HepG2 (cell line): Measurements from ENCODE around the gene MINDY1. TPM values are rescaled to one million over a fixed set of nuclear protein-coding genes. Genes with fewer than 3 reads are reported as not detected.

Experiments
- BHLHE40 ChIP-seq: IDR thresholded peaks from 2 replicates; pipeline ENCODE4 v1.6.1; 2011; ENCODE audit warnings: low read length, improper control_type of control experiment
- ELF3 ChIP-seq: IDR thresholded peaks from 2 replicates; pipeline ENCODE4 v1.6.1; 2016; ENCODE audit warnings: missing genetic modification reagents, missing compliant biosample characterization
- GPN1 ChIP-seq: sonication (generic); formaldehyde crosslinking; IDR thresholded peaks from 2 replicates; pipeline ENCODE4 v1.5.1; 2020; ENCODE audit warnings: missing genetic modification reagents, borderline replicate concordance
- HOXA3 ChIP-seq: sonication (generic); formaldehyde crosslinking; IDR thresholded peaks from 2 replicates; pipeline ENCODE4 v1.5.0; 2020; ENCODE audit warnings: missing genetic modification reagents
- IKZF5 ChIP-seq: IDR thresholded peaks from 2 replicates; pipeline ENCODE4 v1.6.1; 2018; ENCODE audit warnings: missing genetic modification reagents, mild to moderate bottlenecking, missing compliant biosample characterization
- KLF16 ChIP-seq, 2 experiments: sonication (generic) in 1 of 2; formaldehyde crosslinking in 1 of 2; IDR thresholded peaks; 2 replicates each; pipeline versions ENCODE4 v1.6.1 to v1.8.0; 2016 to 2023; ENCODE audit warnings: missing genetic modification reagents in 2 of 2, missing compliant biosample characterization in 1 of 2
- KLF6 ChIP-seq: IDR thresholded peaks from 2 replicates; pipeline ENCODE4 v1.8.0; 2016; ENCODE audit warnings: missing biosample characterization, missing genetic modification reagents
- LCORL ChIP-seq, 2 experiments: fragments of 450-650 bp in 1 of 2; sonication (generic) in 1 of 2; formaldehyde crosslinking in 1 of 2; IDR thresholded peaks; 2 replicates each; pipeline versions ENCODE4 v1.5.0 to v1.6.1; 2017 to 2020; ENCODE audit warnings: antibody characterized with exemption in 1 of 2, missing genetic modification reagents in 1 of 2
- NCOA5 ChIP-seq: sonication (generic); formaldehyde crosslinking; IDR thresholded peaks from 2 replicates; pipeline ENCODE4 v1.4.0; 2020; ENCODE audit warnings: missing genetic modification reagents
- REST ChIP-seq, 2 experiments: IDR thresholded peaks; 2 replicates each; pipeline ENCODE4 v1.6.1; 2011 to 2012; ENCODE audit warnings: low read length in 2 of 2, borderline replicate concordance in 1 of 2, low read depth in 1 of 2, mild to moderate bottlenecking in 1 of 2, moderate library complexity in 1 of 2
- SNAPC2 ChIP-seq: sonication (generic); formaldehyde crosslinking; IDR thresholded peaks from 2 replicates; pipeline ENCODE4 v1.8.1; 2022; ENCODE audit warnings: mild to moderate bottlenecking, missing genetic modification reagents
- SPEN ChIP-seq: sonication (generic); formaldehyde crosslinking; IDR thresholded peaks from 2 replicates; pipeline ENCODE4 v1.5.1; 2020; ENCODE audit warnings: low read depth, mild to moderate bottlenecking, missing genetic modification reagents
- SRF ChIP-seq: IDR thresholded peaks from 2 replicates; pipeline ENCODE4 v1.6.1; 2011; ENCODE audit warnings: mild to moderate bottlenecking, low read depth, low read length, moderate library complexity
- TARDBP ChIP-seq: sonication (generic); formaldehyde crosslinking; IDR thresholded peaks from 2 replicates; pipeline ENCODE4 v1.8.0; 2022; ENCODE audit warnings: mild to moderate bottlenecking, missing genetic modification reagents
- ZNF563 ChIP-seq: sonication (generic); formaldehyde crosslinking; IDR thresholded peaks from 2 replicates; pipeline ENCODE4 v1.8.0; 2022; ENCODE audit warnings: mild to moderate bottlenecking, moderate library complexity, missing genetic modification reagents
- ZNF629 ChIP-seq: sonication (generic); formaldehyde crosslinking; conservative IDR thresholded peaks from 2 replicates; pipeline ENCODE4 v1.5.0; 2020; ENCODE audit warnings: missing genetic modification reagents
- polyA plus RNA-seq, 8 experiments: library from polyadenylated mRNA; depleted of rRNA in 3 of 8; stranded (reverse) in 7 of 8; unstranded in 1 of 8; fragments of >200 nt; fragmentation: Illumina TruSeq in 4 of 8; extraction: Trizol in 4 of 8; gene quantifications; 2 replicates each; pipeline versions ENCODE4 v1.2.1 to v1.2.3, GENCODE V29; 2011 to 2016; ENCODE audit warnings: low read depth in 4 of 8, missing spikeins in 1 of 8, mixed read lengths in 1 of 8; ENCODE audit not compliant: insufficient read depth in 1 of 8
- total RNA-seq, 5 experiments: library from RNA; depleted of rRNA; stranded (reverse); fragments of >200 nt; fragmentation: Illumina TruSeq; extraction: Trizol; gene quantifications; 2 replicates each; pipeline ENCODE4 v1.2.3, GENCODE V29; 2016; ENCODE audit warnings: low read depth in 1 of 5
- TF ChIP-seq, protein P1 (sequence below): sonication (generic); formaldehyde crosslinking; IDR thresholded peaks from 2 replicates; pipeline ENCODE4 v1.5.0; 2020; ENCODE audit warnings: mild to moderate bottlenecking, missing genetic modification reagents, borderline replicate concordance
- TF ChIP-seq, protein P2 (sequence below): IDR thresholded peaks from 2 replicates; pipeline ENCODE4 v1.6.1; 2016; ENCODE audit warnings: mild to moderate bottlenecking

Gene MINDY1
- total and polyA plus RNA-seq, 2 of the 13 experiments (the other 11 are each of a cell fraction or from before 2014, with no cell fraction given) = 11.1 to 15.0 TPM

DNA sequence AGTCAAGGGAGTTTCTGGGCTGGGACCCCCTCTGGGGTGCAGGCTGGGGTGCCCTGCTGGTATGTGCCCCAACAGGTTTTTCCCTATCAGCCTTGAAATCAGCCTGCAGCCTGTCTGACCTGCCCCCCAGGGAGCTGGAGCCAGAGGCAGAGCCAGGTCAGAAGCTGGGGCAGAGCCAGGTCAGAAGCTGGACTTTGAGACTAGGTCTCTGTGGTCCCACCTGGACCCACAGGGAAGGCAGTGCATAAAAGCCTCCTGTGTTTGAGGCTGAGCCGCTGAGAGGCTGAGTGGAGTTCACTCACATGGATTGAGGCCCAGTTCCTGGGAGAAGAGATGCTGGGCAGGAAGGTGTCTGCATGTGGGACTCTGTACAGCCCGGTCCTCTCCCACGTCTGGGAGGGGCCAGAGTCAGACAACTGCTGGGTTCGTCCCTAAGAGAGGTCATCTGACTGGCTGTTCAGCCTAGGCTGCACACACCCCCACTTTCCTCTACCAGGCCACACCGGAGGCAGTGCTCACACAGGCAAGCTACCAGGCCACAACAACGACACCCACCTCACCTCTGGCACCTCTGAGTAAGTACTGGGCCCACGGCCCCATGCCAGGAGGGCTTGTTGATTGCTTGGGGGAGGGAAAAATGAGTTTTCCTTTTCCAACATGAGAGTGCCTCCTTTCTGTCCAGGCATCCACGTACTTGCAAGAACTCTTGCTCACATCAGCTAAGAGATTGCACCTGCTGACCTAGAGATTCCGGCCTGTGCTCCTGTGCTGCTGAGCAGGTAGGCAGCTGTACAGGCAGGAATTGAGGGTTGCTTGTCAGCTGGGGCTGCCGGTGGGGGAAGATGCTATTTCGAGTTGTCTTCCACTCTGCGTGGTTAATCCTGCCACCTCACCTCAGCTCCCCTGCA lies 24.6 kb downstream of the MINDY1 start, which contains the start of gene ANXA9 (continued):
- TF ChIP-seq REST (IDR thresholded peaks at IDR 0.05; ENCODE audit: borderline replicate concordance in 1 of 2, low read depth in 1 of 2, low read length in 2 of 2) (peak in 1 of 2 experiments; percentile 39; a peak in 1 of 4 replicates), KLF6 (CRISPR knock-in tag) (peak; percentile 72; the same call in 1 of the 2 replicates), ELF3 (peak; percentile 60; the same call in 1 of the 2 replicates), BHLHE40 (no peak), SPEN (CRISPR knock-in tag) (peak; percentile 80), ZNF629 (CRISPR knock-in tag) (peak; percentile 44), GPN1 (no peak), IKZF5 (CRISPR knock-in tag) (peak; percentile 87), ZNF563 (CRISPR knock-in tag) (0 out of 2 replicates have a peak, but pooled peaks have one; percentile 63), HOXA3 (no peak; the same call in 1 of the 2 replicates), SNAPC2 (CRISPR knock-in tag) (no peak), KLF16 (CRISPR knock-in tag; IDR thresholded peaks at IDR 0.05) (peak; percentile 57 to 59; a peak in 2 of 4 replicates), NCOA5 (CRISPR knock-in tag) (no peak), LCORL (IDR thresholded peaks at IDR 0.05) (no peak), LCORL (CRISPR knock-in tag; IDR thresholded peaks at IDR 0.05) (peak; percentile 42; the same call in 1 of the 2 replicates), TARDBP (0 out of 2 replicates have a peak, but pooled peaks have one; percentile 31), SRF (no peak)
- TF ChIP-seq, protein P1, sequence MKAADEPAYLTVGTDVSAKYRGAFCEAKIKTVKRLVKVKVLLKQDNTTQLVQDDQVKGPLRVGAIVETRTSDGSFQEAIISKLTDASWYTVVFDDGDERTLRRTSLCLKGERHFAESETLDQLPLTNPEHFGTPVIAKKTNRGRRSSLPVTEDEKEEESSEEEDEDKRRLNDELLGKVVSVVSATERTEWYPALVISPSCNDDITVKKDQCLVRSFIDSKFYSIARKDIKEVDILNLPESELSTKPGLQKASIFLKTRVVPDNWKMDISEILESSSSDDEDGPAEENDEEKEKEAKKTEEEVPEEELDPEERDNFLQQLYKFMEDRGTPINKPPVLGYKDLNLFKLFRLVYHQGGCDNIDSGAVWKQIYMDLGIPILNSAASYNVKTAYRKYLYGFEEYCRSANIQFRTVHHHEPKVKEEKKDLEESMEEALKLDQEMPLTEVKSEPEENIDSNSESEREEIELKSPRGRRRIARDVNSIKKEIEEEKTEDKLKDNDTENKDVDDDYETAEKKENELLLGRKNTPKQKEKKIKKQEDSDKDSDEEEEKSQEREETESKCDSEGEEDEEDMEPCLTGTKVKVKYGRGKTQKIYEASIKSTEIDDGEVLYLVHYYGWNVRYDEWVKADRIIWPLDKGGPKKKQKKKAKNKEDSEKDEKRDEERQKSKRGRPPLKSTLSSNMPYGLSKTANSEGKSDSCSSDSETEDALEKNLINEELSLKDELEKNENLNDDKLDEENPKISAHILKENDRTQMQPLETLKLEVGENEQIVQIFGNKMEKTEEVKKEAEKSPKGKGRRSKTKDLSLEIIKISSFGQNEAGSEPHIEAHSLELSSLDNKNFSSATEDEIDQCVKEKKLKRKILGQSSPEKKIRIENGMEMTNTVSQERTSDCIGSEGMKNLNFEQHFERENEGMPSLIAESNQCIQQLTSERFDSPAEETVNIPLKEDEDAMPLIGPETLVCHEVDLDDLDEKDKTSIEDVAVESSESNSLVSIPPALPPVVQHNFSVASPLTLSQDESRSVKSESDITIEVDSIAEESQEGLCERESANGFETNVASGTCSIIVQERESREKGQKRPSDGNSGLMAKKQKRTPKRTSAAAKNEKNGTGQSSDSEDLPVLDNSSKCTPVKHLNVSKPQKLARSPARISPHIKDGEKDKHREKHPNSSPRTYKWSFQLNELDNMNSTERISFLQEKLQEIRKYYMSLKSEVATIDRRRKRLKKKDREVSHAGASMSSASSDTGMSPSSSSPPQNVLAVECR = peak; percentile 54; the same call in 1 of the 2 replicates
- TF ChIP-seq, protein P2, sequence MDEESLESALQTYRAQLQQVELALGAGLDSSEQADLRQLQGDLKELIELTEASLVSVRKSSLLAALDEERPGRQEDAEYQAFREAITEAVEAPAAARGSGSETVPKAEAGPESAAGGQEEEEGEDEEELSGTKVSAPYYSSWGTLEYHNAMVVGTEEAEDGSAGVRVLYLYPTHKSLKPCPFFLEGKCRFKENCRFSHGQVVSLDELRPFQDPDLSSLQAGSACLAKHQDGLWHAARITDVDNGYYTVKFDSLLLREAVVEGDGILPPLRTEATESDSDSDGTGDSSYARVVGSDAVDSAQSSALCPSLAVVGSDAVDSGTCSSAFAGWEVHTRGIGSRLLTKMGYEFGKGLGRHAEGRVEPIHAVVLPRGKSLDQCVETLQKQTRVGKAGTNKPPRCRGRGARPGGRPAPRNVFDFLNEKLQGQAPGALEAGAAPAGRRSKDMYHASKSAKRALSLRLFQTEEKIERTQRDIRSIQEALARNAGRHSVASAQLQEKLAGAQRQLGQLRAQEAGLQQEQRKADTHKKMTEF (CRISPR knock-in tag) = peak; percentile 61; the same call in 1 of the 2 replicates
